GOT3 (cell line): Measurements from ENCODE around the gene CDC42EP4.
A peak's percentile ranks its signal among the peaks of the same experiment; 100 is the strongest.

Experiments
- DNase-seq: peaks from one replicate; lab custom pipeline; 2025; ENCODE audit warnings: mixed read lengths; lab: John Stamatoyannopoulos, UW

CDC42EP4 gene

DNA sequence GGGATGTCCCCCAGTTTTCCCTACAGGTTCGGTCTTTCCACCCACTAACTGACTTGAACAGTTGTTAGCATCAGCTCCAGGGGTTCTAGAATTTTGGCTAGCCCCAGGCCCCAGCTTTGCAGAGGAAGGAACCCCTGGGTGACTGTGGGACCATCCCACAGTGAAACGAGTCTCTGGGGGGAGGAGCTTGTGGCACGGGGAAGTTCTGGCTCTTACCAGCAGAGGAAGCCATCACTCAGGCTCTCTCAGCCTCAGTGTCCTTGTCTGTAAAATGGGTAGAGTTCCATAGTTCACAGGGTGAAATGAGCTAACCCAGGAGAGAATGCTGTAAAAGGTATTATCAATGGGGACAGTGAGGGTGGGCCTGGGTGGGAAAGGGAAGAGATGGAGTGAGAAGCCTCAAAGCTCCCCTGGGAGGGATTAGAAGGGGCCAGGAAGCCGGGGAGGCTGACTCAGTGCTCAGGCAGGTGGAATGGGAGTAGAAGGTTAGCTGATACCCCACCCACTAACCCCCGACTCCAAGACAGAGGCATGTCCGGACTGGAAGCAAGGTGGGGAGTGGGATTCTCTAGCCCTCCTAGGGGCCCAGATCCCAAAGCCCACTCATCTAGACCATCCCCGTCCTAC, 30.9 kb upstream of the CDC42EP4 start:
- no peak for DNase-seq

- no peak for DNase-seq
Observed at GRCh38 chr17:73342050-73342522, 30.3 kb upstream of the CDC42EP4 start.

- no peak for DNase-seq
Observed at GRCh38 chr17:73341350-73342049, 29.7 kb upstream of the CDC42EP4 start.

- peak; percentile 32 for DNase-seq
Observed at GRCh38 chr17:73340093-73340596, 28.3 kb upstream of the CDC42EP4 start.

GRCh38 chr17:73338566-73339197, 26.9 kb upstream of the CDC42EP4 start:
- no peak for DNase-seq

DNA sequence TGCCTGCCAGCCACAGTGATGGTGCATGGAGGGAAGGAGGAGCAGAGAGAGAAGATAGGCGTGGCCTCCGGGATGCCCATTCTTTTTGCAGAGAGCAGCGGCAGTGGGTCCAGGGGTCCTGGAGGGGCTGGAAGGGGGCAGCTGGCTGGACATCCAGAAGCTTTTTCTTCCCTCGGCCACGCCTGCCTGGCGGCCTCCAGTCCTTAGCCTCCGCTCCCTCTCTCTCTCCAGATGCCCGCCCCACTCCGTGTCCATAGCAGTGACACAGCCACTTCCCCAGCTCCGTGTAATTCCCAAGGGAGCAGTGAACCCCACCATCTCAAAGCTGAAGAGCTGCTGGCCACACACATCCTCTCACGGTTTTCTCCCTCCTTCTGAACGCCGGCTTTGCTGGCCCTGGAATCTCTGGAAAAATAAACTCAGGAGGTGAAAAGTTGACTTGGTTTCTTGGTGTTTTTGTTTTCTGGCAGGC, 26.3 kb upstream of the CDC42EP4 start:
- no peak for DNase-seq

DNA sequence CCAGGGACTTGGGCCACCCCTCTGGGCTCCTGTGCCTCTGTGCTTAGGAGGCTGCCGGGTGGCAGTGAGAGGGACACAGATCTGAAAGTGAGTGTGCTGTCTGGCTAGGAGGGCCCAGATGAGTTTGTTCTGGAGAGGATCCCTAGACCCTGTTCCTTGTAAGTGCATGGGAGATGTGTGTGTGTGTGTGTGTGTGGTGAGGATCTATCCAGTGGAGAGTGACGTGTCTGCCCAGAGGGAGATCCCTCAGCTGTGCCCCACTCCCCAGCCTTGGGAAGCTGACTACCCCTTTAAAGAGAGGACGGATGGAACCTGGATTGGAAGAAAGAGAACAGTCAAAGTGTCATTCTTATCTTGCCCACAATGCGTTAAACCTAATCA, 25.5 kb upstream of the CDC42EP4 start:
- no peak for DNase-seq

- no peak for DNase-seq
Observed at GRCh38 chr17:73336408-73337329, 24.9 kb upstream of the CDC42EP4 start.

GRCh38 chr17:73335591-73336407, 24.0 kb upstream of the CDC42EP4 start:
- no peak for DNase-seq

- DNase-seq = no peak
Observed at GRCh38 chr17:73334771-73335513, 23.1 kb upstream of the CDC42EP4 start.

GRCh38 chr17:73333445-73333844, 21.6 kb upstream of the CDC42EP4 start:
- peak; percentile 59 for DNase-seq

- DNase-seq = no peak
Observed at GRCh38 chr17:73331060-73331459, 19.3 kb upstream of the CDC42EP4 start.

DNA sequence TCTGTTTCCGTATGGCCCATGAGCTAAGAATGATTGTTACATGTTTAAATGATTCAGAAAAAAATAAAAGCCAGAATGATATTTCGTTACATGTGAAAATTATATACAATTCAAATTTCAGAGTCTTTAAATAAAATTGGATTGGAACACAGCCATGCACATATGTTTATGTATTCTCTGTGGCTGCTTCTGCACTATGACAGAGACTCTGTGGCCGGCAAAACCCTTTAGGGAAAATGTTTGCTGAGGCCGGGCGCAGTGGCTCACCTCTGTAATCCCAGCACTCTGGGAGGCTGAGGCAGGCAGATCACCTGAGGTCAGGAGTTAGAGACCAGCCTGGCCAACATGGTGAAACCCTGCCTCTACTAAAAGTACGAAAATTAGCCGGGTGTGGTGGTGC, 15.9 kb upstream of the CDC42EP4 start:
- DNase-seq = no peak

DNA sequence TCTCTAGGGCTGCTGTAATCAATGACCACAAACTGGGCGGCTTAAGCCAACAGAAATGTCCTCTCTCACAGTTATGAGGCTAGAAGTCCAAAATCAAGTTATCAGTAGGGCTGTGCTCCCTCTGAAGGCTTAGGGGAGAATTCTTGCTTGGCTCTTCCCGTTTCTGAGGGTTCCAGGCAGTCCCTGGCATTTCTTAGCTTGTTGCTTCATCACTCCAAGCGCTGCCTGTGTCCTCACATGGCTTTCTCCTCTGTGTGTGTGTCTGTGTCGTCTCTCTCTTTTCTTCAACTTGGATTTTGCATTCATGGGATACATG, 13.7 kb upstream of the CDC42EP4 start:
- no peak for DNase-seq

DNA sequence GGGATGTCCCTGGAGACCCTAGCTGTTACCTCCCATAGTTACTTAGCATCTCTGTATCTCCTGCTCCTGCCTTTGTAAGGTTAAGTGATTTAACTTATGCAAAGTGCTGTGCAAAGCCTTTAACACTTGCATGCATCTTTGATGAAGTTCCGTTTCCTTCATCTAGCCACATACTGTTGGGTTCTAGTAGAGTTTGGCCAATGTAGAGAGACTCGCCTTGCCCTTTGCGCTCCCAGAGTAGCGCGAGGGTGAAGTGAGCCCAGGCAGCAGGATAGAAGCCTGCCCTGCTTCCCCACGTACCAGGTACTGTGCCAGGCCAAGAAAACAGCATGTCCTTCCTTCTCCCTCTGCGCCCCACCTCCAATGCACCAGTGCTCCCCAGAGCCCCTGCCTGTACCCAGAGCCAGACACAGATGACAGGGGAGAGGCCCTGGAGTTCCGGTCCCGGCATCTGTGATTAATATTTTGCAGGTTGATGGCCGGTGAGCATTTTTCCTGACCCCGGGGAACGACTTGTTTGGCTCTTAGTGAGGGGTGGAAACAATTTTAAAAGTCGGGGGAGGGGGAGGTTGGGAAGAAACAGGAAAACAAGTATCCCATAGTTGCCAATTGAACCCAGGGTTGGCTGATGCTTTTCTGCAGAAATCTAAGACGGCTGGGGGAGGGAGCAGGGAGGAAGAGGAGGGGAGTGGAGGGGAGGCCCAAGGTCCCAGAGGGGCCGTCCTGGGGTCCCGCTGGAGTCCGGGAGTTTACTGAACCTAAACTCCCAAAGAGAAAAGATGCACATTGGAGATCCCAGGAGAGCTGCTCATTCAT, 13.1 kb upstream of the CDC42EP4 start:
- no peak for DNase-seq

GRCh38 chr17:73324160-73324475, 12.3 kb upstream of the CDC42EP4 start:
- DNase-seq = no peak

- DNase-seq = no peak
Observed at GRCh38 chr17:73323409-73324159, 11.8 kb upstream of the CDC42EP4 start.

- no peak for DNase-seq
Observed at GRCh38 chr17:73320601-73321264, 8.9 kb upstream of the CDC42EP4 start.
